ENCODE measurements around the gene PHETA1. TPM values are rescaled to one million over a fixed set of nuclear protein-coding genes. Genes with fewer than 3 reads are reported as not detected.

PHETA1 gene
- total RNA-seq, 1 experiment from 2014 or later: 10.6 TPM

DNA sequence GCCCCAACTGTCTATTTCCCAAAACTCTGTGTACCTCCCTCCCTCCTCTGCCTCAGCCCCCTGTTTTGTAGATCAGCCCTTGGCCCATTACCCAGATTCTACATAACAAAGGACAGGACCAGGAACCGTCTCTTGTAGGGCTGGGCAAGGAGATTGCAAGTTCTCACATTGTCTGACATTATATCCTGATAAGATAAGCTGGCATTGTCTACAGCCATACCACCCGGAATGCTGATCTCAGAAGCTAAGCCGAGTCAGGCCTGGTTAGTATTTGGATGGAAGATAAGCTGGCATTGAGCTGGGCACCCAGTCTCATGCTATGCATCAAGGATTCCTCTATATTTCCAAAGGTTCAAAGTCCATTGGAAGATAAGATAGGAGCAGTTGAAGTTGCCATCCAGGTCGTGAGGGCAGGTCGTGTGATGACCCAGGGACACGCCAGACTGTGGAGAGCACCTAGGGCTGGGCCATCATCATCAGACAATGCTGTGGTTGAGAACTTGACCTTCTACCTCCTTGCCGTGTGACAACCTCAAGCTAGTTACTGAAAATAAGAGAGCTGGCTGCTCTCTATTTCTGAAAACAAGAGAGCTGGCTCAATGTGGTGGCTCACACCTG is 29.5 kb downstream of the PHETA1 start:
- TF ChIP-seq RAD21 (IDR thresholded peaks at IDR 0.05; ENCODE audit: low read depth) (no peak), YY1 (IDR thresholded peaks at IDR 0.05; ENCODE audit: extremely low read depth, insufficient replicate concordance, low read depth, low read length) (no peak), SRF (IDR thresholded peaks at IDR 0.05; ENCODE audit: low read depth) (no peak), JUND (IDR thresholded peaks at IDR 0.05) (no peak), POLR2A (IDR thresholded peaks at IDR 0.05; ENCODE audit: borderline replicate concordance, extremely low read depth, insufficient read depth, insufficient read length) (no peak)
- TF ChIP-seq, protein P1, sequence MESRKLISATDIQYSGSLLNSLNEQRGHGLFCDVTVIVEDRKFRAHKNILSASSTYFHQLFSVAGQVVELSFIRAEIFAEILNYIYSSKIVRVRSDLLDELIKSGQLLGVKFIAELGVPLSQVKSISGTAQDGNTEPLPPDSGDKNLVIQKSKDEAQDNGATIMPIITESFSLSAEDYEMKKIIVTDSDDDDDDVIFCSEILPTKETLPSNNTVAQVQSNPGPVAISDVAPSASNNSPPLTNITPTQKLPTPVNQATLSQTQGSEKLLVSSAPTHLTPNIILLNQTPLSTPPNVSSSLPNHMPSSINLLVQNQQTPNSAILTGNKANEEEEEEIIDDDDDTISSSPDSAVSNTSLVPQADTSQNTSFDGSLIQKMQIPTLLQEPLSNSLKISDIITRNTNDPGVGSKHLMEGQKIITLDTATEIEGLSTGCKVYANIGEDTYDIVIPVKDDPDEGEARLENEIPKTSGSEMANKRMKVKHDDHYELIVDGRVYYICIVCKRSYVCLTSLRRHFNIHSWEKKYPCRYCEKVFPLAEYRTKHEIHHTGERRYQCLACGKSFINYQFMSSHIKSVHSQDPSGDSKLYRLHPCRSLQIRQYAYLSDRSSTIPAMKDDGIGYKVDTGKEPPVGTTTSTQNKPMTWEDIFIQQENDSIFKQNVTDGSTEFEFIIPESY (IDR thresholded peaks at IDR 0.05; ENCODE audit: extremely low read depth, insufficient replicate concordance, low read length): no peak
- H4K20me1 ChIP-seq (ENCODE audit: insufficient read depth): no peaks in the 10 kb centered on the region
- peaks cover 0 to 5% of the 10 kb centered on the region in 2 experiments; a peak in 1 of 4 replicates for H3K9me3 ChIP-seq (ENCODE audit: control insufficient read depth in 1 of 2, insufficient read depth in 1 of 2, low read depth in 1 of 2, low read length in 2 of 2)
- no peak overlapping the region for H3K4me3 ChIP-seq (replicated peaks in 1 of 2; ENCODE audit: low read depth in 1 of 2, low read length in 2 of 2)
- H3K4me1 ChIP-seq (ENCODE audit: control insufficient read depth in 1 of 2, insufficient read depth in 2 of 2, low read length in 2 of 2): no peaks in the 10 kb centered on the region
- ChIA-PET POLR2A (no interaction called here), RAD21 (ENCODE audit: low non-redundant PET in 1 of 2, low total read pairs in 2 of 2, uncharacterized antibody in 2 of 2, unreplicated experiment in 2 of 2) (no interaction called here), CTCF (interaction anchor here (1.4 kb wide), 1 partner anchor 8 kb away, joined by 3 read pairs; no protein-coding TSS in a partner anchor)
- no TSS peak for BruUV-seq (replicated peaks)
- DNase-seq (ENCODE audit: low read depth, low spot score) (no peak), ATAC-seq (no peak)
- H3K4me2 ChIP-seq (ENCODE audit: low read length): no peak overlapping the region
- no peak overlapping the region for H2AFZ ChIP-seq (ENCODE audit: low read depth, low read length, poor library complexity, severe bottlenecking)
- H3K27me3 ChIP-seq (ENCODE audit: insufficient read depth, low read length): no peaks in the 10 kb centered on the region
- no peak overlapping the region for H3K27ac ChIP-seq (ENCODE audit: low read depth, low read length)
- H3K9me2 ChIP-seq (ENCODE audit: insufficient read depth): no peaks in the 10 kb centered on the region
- no peaks in the 10 kb centered on the region for H3K79me2 ChIP-seq (ENCODE audit: insufficient read depth, low read length)
- H3K9ac ChIP-seq (ENCODE audit: low read length): no peak overlapping the region
- intact Hi-C loops (cut with micrococcal nuclease): no loop called here
- H3K36me3 ChIP-seq (ENCODE audit: control insufficient read depth in 1 of 2, insufficient read depth in 2 of 2, low read length in 2 of 2): no peaks in the 10 kb centered on the region

DNA sequence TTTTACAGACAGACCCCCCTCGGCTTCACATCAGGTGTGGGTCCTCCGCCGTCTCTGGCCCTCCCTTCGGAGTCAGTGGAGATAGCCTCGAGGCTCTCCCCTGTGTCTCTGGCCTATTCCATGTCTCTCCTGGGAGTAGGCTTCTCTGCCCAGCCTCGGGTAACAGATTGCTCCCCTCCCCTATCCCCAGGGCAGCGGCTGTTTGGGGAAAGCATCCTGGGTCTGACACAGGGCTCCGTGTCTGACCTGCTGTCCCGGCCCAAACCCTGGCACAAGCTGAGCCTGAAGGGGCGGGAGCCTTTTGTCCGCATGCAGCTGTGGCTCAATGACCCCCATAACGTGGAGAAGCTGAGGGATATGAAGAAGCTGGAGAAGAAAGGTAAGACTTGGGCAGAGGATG is 30.8 kb downstream of the PHETA1 start:
- no peaks in the 10 kb centered on the region for H3K36me3 ChIP-seq (ENCODE audit: control insufficient read depth in 1 of 2, insufficient read depth in 2 of 2, low read length in 2 of 2)
- no TSS peak for BruUV-seq (replicated peaks)
- H3K9ac ChIP-seq (ENCODE audit: low read length): no peak overlapping the region
- ChIA-PET POLR2A (no interaction called here), CTCF (no interaction called here), RAD21 (ENCODE audit: low non-redundant PET in 1 of 2, low total read pairs in 2 of 2, uncharacterized antibody in 2 of 2, unreplicated experiment in 2 of 2) (no interaction called here)
- ATAC-seq (no peak), DNase-seq (ENCODE audit: low read depth, low spot score) (no peak)
- H3K79me2 ChIP-seq (ENCODE audit: insufficient read depth, low read length): no peaks in the 10 kb centered on the region
- H3K4me2 ChIP-seq (ENCODE audit: low read length): no peak overlapping the region
- no peak overlapping the region for H3K4me3 ChIP-seq (replicated peaks in 1 of 2; ENCODE audit: low read depth in 1 of 2, low read length in 2 of 2)
- no peaks in the 10 kb centered on the region for H3K9me2 ChIP-seq (ENCODE audit: insufficient read depth)
- H4K20me1 ChIP-seq (ENCODE audit: insufficient read depth): no peaks in the 10 kb centered on the region
- no peak overlapping the region for H2AFZ ChIP-seq (ENCODE audit: low read depth, low read length, poor library complexity, severe bottlenecking)
- H3K27me3 ChIP-seq (ENCODE audit: insufficient read depth, low read length): no peaks in the 10 kb centered on the region
- intact Hi-C loops (cut with micrococcal nuclease): no loop called here
- peaks cover 0 to 1% of the 10 kb centered on the region in 2 experiments; a peak in 1 of 4 replicates for H3K9me3 ChIP-seq (ENCODE audit: control insufficient read depth in 1 of 2, insufficient read depth in 1 of 2, low read depth in 1 of 2, low read length in 2 of 2)
- TF ChIP-seq YY1 (IDR thresholded peaks at IDR 0.05; ENCODE audit: extremely low read depth, insufficient replicate concordance, low read depth, low read length) (no peak), EGR1 (IDR thresholded peaks at IDR 0.05; ENCODE audit: low read depth) (no peak), SRF (IDR thresholded peaks at IDR 0.05; ENCODE audit: low read depth) (no peak), JUND (IDR thresholded peaks at IDR 0.05) (no peak), EZH2phosphoT487 (IDR thresholded peaks at IDR 0.05; ENCODE audit: borderline replicate concordance) (no peak), ZFX (IDR thresholded peaks at IDR 0.05) (no peak)
- TF ChIP-seq, protein P2, sequence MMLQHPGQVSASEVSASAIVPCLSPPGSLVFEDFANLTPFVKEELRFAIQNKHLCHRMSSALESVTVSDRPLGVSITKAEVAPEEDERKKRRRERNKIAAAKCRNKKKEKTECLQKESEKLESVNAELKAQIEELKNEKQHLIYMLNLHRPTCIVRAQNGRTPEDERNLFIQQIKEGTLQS (IDR thresholded peaks at IDR 0.05): no peak
- TF ChIP-seq, protein P3, sequence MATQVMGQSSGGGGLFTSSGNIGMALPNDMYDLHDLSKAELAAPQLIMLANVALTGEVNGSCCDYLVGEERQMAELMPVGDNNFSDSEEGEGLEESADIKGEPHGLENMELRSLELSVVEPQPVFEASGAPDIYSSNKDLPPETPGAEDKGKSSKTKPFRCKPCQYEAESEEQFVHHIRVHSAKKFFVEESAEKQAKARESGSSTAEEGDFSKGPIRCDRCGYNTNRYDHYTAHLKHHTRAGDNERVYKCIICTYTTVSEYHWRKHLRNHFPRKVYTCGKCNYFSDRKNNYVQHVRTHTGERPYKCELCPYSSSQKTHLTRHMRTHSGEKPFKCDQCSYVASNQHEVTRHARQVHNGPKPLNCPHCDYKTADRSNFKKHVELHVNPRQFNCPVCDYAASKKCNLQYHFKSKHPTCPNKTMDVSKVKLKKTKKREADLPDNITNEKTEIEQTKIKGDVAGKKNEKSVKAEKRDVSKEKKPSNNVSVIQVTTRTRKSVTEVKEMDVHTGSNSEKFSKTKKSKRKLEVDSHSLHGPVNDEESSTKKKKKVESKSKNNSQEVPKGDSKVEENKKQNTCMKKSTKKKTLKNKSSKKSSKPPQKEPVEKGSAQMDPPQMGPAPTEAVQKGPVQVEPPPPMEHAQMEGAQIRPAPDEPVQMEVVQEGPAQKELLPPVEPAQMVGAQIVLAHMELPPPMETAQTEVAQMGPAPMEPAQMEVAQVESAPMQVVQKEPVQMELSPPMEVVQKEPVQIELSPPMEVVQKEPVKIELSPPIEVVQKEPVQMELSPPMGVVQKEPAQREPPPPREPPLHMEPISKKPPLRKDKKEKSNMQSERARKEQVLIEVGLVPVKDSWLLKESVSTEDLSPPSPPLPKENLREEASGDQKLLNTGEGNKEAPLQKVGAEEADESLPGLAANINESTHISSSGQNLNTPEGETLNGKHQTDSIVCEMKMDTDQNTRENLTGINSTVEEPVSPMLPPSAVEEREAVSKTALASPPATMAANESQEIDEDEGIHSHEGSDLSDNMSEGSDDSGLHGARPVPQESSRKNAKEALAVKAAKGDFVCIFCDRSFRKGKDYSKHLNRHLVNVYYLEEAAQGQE (IDR thresholded peaks at IDR 0.05; ENCODE audit: low read depth): no peak
- TF ChIP-seq, protein P1 (IDR thresholded peaks at IDR 0.05; ENCODE audit: extremely low read depth, insufficient replicate concordance, low read length): no peak
- H3K4me1 ChIP-seq (ENCODE audit: control insufficient read depth in 1 of 2, insufficient read depth in 2 of 2, low read length in 2 of 2): no peaks in the 10 kb centered on the region
- no peak overlapping the region for H3K27ac ChIP-seq (ENCODE audit: low read depth, low read length)

Data from HCT116 (cell line).